Heart left ventricle (tissue), 13 donors: ENCODE measurements around the gene ATP5F1C.

Source experiments
- POLR2A ChIP-seq, 2 donors: fragments of 450-650 bp; IDR thresholded peaks; one replicate each; pipeline ENCODE4 v1.6.1; 2017; ENCODE audit warnings: antibody characterized with exemption in 2 of 2, mild to moderate bottlenecking in 2 of 2, moderate library complexity in 2 of 2
- TF ChIP-seq, protein P1 (sequence below), 12 donors: fragments of 200-600 bp; sonication (generic) in 4 of 12; IDR thresholded peaks; one replicate each; pipeline versions ENCODE4 v1.5.0 to v1.8.0; 2018 to 2022; ENCODE audit warnings: antibody characterized with exemption in 12 of 12, mild to moderate bottlenecking in 5 of 12
- donor health status: ischemic (EF 13 %, LVEDD 7.1; RV severe dilation, severe dysfunction).
- donor health status: DM: no; HTN: yes; CAD: no.
- donor health status: DM: no; HTN: no; CAD: no.
- donor health status: ischemic (EF 25% LVEDD 6.9; RV normal size, moderate dysfunction).
- donor health status: ischemic (EF 25% LVEDD 5.7; RV mildly dilated, moderate dysfunction).
- donor health status: ischemic (EF 35%, LVEDD 5.7; RV mildly dilated, moderate dysfunction).
- donor health status: nonischemic (EF 11% LVEDD 7.7; RV severe dilation, severe dysfunction).
- donor health status: DM: yes; HTN: yes; CAD: no.
- donor health status: PGD.
- donor health status: ischemic (EF 29% LVEDD 5.4; RV normal size, mild dysfunction).
- donor health status: nonischemic (EF 23%, LVEDD 6.1; RV moderate dilation, normal function).

DNA sequence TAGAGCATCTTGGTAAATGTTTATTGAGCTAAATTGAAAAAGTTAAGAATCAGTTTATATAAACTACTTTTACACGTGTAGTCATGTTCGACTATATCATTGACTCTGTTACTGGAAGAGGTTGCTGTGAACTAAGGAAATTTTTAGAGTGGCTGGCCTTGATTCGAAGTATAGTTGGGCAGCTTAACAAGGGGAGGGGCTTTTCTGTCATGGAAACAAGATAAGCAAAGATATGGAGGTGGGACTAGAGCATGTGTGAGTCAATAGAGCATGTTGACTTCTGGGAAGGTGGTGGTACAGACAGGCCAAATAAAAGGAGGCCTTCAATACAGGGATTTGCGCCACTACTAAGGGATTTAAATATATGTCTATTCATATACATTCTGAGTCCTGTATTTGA is 7.6 kb downstream of the ATP5F1C start:
- TF ChIP-seq, protein P1, sequence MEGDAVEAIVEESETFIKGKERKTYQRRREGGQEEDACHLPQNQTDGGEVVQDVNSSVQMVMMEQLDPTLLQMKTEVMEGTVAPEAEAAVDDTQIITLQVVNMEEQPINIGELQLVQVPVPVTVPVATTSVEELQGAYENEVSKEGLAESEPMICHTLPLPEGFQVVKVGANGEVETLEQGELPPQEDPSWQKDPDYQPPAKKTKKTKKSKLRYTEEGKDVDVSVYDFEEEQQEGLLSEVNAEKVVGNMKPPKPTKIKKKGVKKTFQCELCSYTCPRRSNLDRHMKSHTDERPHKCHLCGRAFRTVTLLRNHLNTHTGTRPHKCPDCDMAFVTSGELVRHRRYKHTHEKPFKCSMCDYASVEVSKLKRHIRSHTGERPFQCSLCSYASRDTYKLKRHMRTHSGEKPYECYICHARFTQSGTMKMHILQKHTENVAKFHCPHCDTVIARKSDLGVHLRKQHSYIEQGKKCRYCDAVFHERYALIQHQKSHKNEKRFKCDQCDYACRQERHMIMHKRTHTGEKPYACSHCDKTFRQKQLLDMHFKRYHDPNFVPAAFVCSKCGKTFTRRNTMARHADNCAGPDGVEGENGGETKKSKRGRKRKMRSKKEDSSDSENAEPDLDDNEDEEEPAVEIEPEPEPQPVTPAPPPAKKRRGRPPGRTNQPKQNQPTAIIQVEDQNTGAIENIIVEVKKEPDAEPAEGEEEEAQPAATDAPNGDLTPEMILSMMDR (IDR thresholded peaks at IDR 0.05) = no peak
- TF ChIP-seq POLR2A (IDR thresholded peaks at IDR 0.05) = no peak
